Spleen (tissue), 11 donors: ENCODE results near the gene DHH. TPM values are rescaled to one million over a fixed set of nuclear protein-coding genes. Genes with fewer than 3 reads are reported as not detected.

Experiments
- DNase-seq: peaks from one replicate; pipeline ENCODE4 v3.0.0-alpha.2; 2020
- H3K27ac ChIP-seq, 8 donors: fragments of 200-600 bp; sonication (generic) in 7 of 8; 1 replicate in 4 of 8; 2 replicates in 4 of 8; pipeline versions ENCODE4 v1.5.0 to v1.8.0; 2016 to 2021; ENCODE audit warnings: inconsistent platforms in 4 of 8, mild to moderate bottlenecking in 4 of 8, moderate library complexity in 1 of 8
- H3K27me3 ChIP-seq, 7 donors: fragments of 200-600 bp; sonication (generic) in 6 of 7; replicated peaks in 1 of 7; 1 replicate in 4 of 7; 2 replicates in 3 of 7; pipeline versions ENCODE4 v1.5.0 to v1.8.0; 2016 to 2021; ENCODE audit warnings: inconsistent platforms in 3 of 7, mild to moderate bottlenecking in 1 of 7
- H3K36me3 ChIP-seq, 6 donors: fragments of 200-600 bp; sonication (generic) in 5 of 6; 1 replicate in 4 of 6; 2 replicates in 2 of 6; pipeline versions ENCODE4 v1.5.0 to v1.8.0; 2016 to 2021; ENCODE audit warnings: inconsistent platforms in 2 of 6
- H3K4me1 ChIP-seq, 6 donors: fragments of 200-600 bp; sonication (generic) in 5 of 6; 1 replicate in 3 of 6; 2 replicates in 3 of 6; pipeline versions ENCODE4 v1.5.0 to v1.8.0; 2016 to 2021; ENCODE audit warnings: inconsistent platforms in 3 of 6
- H3K4me3 ChIP-seq, 8 donors: fragments of 200-600 bp; sonication (generic) in 7 of 8; 1 replicate in 4 of 8; 2 replicates in 4 of 8; pipeline versions ENCODE4 v1.5.0 to v1.8.0; 2016 to 2021; ENCODE audit warnings: inconsistent platforms in 4 of 8, mild to moderate bottlenecking in 4 of 8, moderate library complexity in 2 of 8
- H3K9me3 ChIP-seq, 8 donors: fragments of 200-600 bp; sonication (generic) in 7 of 8; 1 replicate in 4 of 8; 2 replicates in 4 of 8; pipeline versions ENCODE4 v1.5.0 to v1.8.0; 2016 to 2021; ENCODE audit warnings: inconsistent platforms in 4 of 8
- CTCF ChIP-seq, 11 experiments: fragments of 200-600 bp in 7 of 11; fragments of 450-650 bp in 4 of 11; sonication (generic) in 4 of 11; IDR thresholded peaks in 8 of 11; conservative IDR thresholded peaks in 3 of 11; 1 replicate in 7 of 11; 2 replicates in 4 of 11; pipeline versions ENCODE4 v1.4.0 to v1.8.0; 2016 to 2021; ENCODE audit warnings: antibody characterized with exemption in 11 of 11, inconsistent platforms in 4 of 11, mild to moderate bottlenecking in 1 of 11
- POLR2A ChIP-seq, 3 donors: fragments of 450-650 bp; IDR thresholded peaks; one replicate each; pipeline ENCODE4 v1.5.1; 2017; ENCODE audit warnings: antibody characterized with exemption in 3 of 3, mild to moderate bottlenecking in 1 of 3
- POLR2AphosphoS5 ChIP-seq, 3 donors: sonication (generic); formaldehyde crosslinking; IDR thresholded peaks; one replicate each; pipeline ENCODE4 v1.5.1; 2017; ENCODE audit warnings: antibody characterized with exemption in 3 of 3
- WGBS, 5 donors: extraction: QIAGEN DNeasy Blood & Tissue Kit in 3 of 5; methylation state at CpG; one replicate each; pipeline versions ENCODE4 v1.1.5 to v1.1.7; 2013 to 2018; 5-methylcytosine and 5-hydroxymethylcytosine counted together
- intact Hi-C: fragments of 100-400 bp; cut with DNase I; formaldehyde crosslinking; loops from one replicate; pipeline ENCODE4 v1.15.0; 2023; ENCODE audit warnings: low total_unique reads
- polyA plus RNA-seq, 3 donors: library from polyadenylated mRNA; stranded (reverse); fragments of 200-250 nt; gene quantifications; one replicate each; pipeline ENCODE4 v1.2.1, GENCODE V29; 2013
- total RNA-seq, 7 donors: library from RNA; depleted of rRNA in 3 of 7; stranded (reverse); fragments of >200 nt in 3 of 7; fragmentation: NEBNext Ultra II Directional in 4 of 7; extraction: Animal tissue kit (Norgen Biotek cat#: 25700) in 4 of 7; gene quantifications; one replicate each; pipeline versions ENCODE4 v1.1.0 to v1.2.1, GENCODE V29; 2016 to 2021
- donor health status: healthy with polysubstance abuse.
- donor health status: DM: no; HTN: no; CAD: no; lungs with moderate emphysema.
- donor health status: DM: no; HTN: no; CAD: no.
- donor health status: Bipolar disorder and iron deficiency.
- donor health status: healthy.
- donor health status: DM: no; HTN: no; CAD: no.
- donor health status: DM: yes; HTN: yes; CAD: no.

Gene DHH
- total and polyA plus RNA-seq, 10 donors, result 0.09 to 2.6 (median 0.66) TPM

- intact Hi-C loops, result loop anchor here (10.0 kb wide), 1 partner anchor 64 kb away; no protein-coding TSS in a partner anchor
- TF ChIP-seq POLR2AphosphoS5 (IDR thresholded peaks at IDR 0.05) (no peak), CTCF (IDR thresholded peaks at IDR 0.05 in 8 of 11, conservative IDR thresholded peaks at IDR 0.05 in 3 of 11) (no peak), POLR2A (IDR thresholded peaks at IDR 0.05) (no peak)
- WGBS, 5 donors, result 8 to 14% (median 11%) methylated on average over 12 to 16 of the region's 16 CpGs
- Histone ChIP-seq H3K27me3 (no peaks in the 10 kb centered on the region), H3K9me3 (no peaks in the 10 kb centered on the region), H3K4me3 (peak overlapping the region; percentile 83 to 97 (median 93)), H3K27ac (peak overlapping the region; percentile 92 to 100 (median 97)), H3K4me1 (peaks cover 23 to 63% (median 47%) of the 10 kb centered on the region in 6 donors), H3K36me3 (peaks cover 0 to 9% (median 0%) of the 10 kb centered on the region in 6 donors)
- no peak for DNase-seq
These were observed 33.4 kb downstream of the DHH start for GRCh38 chr12:49061157-49061650.

GRCh38 chr12:49060237-49061156, 34.1 kb downstream of the DHH start, which contains the start of gene KMT2D:
Gene KMT2D (minus strand): TSS chr12:49060794. CDS start chr12:49055324, 5,470 bp downstream.
- Histone ChIP-seq H3K27me3 (no peaks in the 10 kb centered on the region), H3K4me1 (peaks cover 30 to 70% (median 54%) of the 10 kb centered on the region in 6 donors), H3K9me3 (no peaks in the 10 kb centered on the region), H3K4me3 (peak within 1 kb of the TSS; percentile 83 to 97 (median 93)), H3K36me3 (peaks cover 0 to 9% (median 0%) of the 10 kb centered on the region in 6 donors), H3K27ac (peak within 1 kb of the TSS; percentile 92 to 100 (median 97))
- intact Hi-C loops, result loop anchor here (10.0 kb wide), 1 partner anchor 64 kb away; no protein-coding TSS in a partner anchor
- TF ChIP-seq CTCF (IDR thresholded peaks at IDR 0.05 in 8 of 11, conservative IDR thresholded peaks at IDR 0.05 in 3 of 11), result peak in 10 of 11 experiments; percentile 14 to 72 (median 50)
- TF ChIP-seq POLR2A (IDR thresholded peaks at IDR 0.05), result peak in 1 of 3 donors; percentile 88
- peak; percentile 85 to 89 (median 87) for TF ChIP-seq POLR2AphosphoS5 (IDR thresholded peaks at IDR 0.05)
- DNase-seq, result peak; percentile 97
- 0 to 2% (median 0%) methylated on average over 21 to 74 of the region's 74 CpGs for WGBS, 5 donors

- intact Hi-C loops, result loop anchor here (10.0 kb wide), 1 partner anchor 65 kb away; no protein-coding TSS in a partner anchor
- DNase-seq, result peak; percentile 88
- peak in 1 of 3 donors; percentile 9 for TF ChIP-seq POLR2AphosphoS5 (IDR thresholded peaks at IDR 0.05)
- TF ChIP-seq CTCF (IDR thresholded peaks at IDR 0.05 in 8 of 11, conservative IDR thresholded peaks at IDR 0.05 in 3 of 11), result no peak
- no peak for TF ChIP-seq POLR2A (IDR thresholded peaks at IDR 0.05)
- Histone ChIP-seq H3K4me3 (peak overlapping the region; percentile 83 to 97 (median 93)), H3K4me1 (peaks cover 39 to 80% (median 64%) of the 10 kb centered on the region in 6 donors), H3K27ac (peak overlapping the region; percentile 92 to 100 (median 97)), H3K9me3 (no peaks in the 10 kb centered on the region), H3K36me3 (peaks cover 3 to 8% (median 7%) of the 10 kb centered on the region in 6 donors), H3K27me3 (no peaks in the 10 kb centered on the region)
- WGBS, 5 donors, result 0 to 1% (median 0%) methylated on average over 24 to 70 of the region's 70 CpGs
These were observed 35.1 kb downstream of the DHH start for GRCh38 chr12:49059299-49060171.
